A204.1 (cell line): ENCODE data around the gene SUPT6H.

Experiments
- FAIRE-seq: peaks from 2 replicates; lab custom pipeline; 2012; peaks lifted over from hg19 to GRCh38; lab: Jason Lieb, UNC

SUPT6H gene

GRCh38 chr17:28702026-28702751, 40.2 kb downstream of the SUPT6H start:
- no peak for FAIRE-seq

DNA sequence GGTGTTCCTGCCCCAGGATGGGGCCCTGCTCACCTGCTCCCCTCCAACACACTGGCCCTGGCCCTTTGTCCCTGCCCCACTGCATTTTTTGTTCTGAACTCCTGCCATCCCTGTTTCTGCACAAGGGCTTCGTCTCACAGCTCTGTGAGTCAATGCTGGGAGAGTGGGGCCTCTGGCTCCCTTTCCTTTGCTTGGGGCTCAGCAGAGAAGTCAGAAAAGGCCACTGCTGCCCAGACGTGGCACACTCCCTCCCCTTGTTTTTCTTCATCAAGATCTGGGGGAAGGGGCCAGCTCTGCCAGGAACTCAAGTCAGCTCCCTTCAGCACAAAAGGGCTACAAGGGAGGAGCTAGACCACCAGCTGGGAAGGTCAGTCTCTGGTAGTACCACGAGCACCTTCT, 40.7 kb downstream of the SUPT6H start:
- no peak for FAIRE-seq

DNA sequence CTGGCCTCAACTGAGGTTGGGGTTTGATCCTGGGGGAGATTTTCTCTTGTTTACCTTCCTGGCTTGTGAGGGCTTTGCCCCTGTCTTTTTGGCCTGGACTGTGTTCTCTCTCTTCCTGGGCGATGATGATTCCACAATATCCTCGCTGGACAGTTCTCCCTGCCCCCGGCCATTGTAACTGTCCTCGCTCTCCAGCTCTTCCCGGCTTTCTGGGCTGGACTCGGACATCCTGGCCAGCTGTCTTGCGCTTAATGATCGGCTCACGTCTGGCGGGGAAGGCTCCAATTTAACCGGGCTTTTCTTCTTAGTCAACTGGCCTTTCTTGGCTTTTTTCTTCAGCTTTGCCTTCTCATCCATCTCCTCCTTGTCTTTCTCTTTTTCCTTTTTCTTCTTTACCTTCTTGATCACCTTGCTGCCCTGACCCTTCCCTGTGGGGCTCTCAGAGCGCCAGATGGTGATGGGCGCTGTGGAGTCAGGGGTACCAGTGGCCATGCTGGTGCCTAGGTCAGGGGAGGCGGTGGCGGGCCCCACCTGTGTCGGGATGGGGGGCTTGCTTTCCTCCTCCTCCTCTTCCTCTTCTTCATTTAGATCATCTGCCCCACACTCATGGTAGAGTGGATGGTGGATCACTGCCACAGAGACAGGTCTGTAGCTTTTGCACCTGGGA, 41.7 kb downstream of the SUPT6H start:
- no peak for FAIRE-seq

- FAIRE-seq, result no peak
Measured at GRCh38 chr17:28704219-28704858, 42.3 kb downstream of the SUPT6H start.

- FAIRE-seq, result no peak
Measured at GRCh38 chr17:28705074-28705659, 43.2 kb downstream of the SUPT6H start.

GRCh38 chr17:28705728-28706334, 43.8 kb downstream of the SUPT6H start:
- FAIRE-seq, result no peak

GRCh38 chr17:28706471-28707338, 44.7 kb downstream of the SUPT6H start:
- FAIRE-seq, result no peak

- no peak for FAIRE-seq
Measured at GRCh38 chr17:28707339-28707720, 45.3 kb downstream of the SUPT6H start.

DNA sequence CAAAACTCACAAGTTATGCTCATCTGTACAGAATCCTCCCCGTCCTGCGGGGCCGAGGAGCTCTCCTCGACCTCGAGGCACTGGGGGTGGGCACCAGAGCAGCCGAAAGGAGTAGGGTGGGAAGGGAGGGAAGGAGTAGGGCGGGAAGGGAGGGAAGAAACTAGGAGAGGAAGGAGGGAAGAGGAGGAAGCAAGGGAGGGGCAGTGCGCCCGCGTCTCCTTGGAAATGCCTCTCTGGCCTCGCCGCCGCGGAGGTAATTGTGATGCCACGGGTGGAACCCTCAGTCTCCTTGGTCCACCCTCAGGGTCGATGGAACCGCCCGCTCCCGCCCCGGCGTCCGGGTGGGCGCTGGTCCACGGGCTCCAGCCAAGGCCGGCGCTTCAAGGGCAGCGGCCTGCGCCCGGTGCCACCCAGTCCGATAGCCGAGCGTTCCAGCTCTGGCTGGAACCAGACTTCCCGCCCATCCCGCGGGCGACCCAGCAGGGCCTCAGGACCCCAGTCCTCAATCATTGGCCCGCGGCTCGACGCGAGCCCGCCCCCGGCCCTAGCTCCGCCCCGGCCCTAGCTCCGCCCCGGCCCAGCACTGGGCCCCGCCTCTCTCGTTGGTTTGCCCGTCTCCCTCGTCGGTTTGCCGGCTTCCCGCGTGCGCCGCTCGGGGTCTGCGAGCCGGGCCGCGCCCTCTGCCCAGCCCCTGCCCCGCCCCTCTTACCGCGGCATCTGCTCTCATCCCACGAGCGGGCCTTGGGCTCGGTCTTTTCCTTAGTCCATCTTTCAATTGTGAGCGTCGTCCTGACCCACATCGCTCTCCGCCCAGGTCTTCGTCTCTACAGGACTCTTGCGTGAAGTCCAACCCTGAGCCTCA, 49.1 kb downstream of the SUPT6H start:
- FAIRE-seq, result no peak

DNA sequence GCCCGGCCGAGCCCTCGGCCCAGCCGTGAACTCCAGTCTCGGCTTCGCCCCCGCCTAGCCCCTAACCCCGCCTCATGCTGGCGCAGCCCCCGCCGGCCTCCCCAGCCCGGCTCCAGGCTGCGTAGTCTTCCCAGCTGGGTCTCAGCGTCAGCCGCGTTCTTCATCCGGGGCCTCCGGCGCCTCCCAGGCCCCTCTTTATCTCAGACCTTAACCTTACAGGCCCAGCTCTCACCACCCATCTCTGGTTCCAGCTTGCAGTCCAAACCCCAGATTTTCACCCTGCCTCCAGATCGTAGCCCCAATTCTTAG, 49.7 kb downstream of the SUPT6H start, which contains the start of gene PROCA1:
PROCA1 (minus strand) TSS at position 166 of the 309 bp plus-strand sequence. CDS start 228 bp downstream, outside the sequence.
- no peak for FAIRE-seq

- FAIRE-seq, result no peak
Measured at GRCh38 chr17:28712032-28712704, 50.2 kb downstream of the SUPT6H start.

DNA sequence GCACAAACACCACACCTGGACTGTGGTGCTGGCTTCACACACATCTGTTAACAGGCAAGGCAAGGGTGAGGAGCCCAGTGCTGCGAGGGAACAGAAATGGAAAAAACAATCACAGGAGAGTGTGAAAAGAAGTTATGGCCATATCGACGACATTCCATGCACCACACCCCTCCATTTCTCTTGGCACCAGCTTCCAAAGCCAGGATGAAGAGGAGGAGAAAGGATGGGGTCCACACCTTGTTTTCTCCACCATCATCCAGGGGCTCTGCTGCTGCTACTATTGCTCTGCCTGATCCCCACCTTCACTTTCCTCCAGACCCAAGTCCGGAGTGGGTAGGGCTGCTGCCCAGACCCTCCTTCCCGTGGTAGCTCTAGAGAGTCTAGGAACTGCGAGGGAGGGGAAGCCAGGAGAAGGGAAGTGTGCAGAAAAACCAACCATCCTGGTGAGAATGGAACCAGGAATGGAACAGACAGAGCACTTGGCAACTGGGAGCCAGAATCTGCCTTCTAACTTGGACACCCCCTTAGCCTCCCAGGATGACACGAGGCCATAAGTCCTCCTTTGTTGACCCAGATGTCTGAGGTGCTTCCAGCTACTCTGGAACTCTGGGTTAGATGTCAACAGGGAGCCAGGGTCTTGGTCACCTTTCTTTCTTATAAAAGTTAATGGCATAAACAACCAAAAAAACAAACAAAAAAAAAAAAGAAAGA, 50.9 kb downstream of the SUPT6H start:
- no peak for FAIRE-seq

DNA sequence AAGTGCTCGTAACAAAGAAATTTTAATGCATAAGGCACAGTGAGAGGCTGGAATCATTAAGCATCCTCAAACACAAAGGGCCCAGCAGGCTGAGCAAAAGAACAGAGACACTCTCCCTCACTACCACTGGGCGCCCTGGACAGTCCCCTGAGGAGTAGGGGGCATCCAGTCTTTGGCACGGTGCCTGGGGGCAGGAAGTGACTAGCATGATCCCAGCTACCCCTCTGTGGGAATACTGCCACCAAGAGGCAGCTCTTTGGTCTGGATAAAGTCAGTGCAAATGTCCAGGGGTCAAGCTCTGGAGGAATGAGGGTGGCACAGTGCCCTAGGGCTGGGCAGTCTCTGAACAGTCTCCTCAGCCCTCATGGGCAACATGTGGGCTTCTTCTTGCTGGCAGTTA, 52.3 kb downstream of the SUPT6H start:
- FAIRE-seq, result no peak

DNA sequence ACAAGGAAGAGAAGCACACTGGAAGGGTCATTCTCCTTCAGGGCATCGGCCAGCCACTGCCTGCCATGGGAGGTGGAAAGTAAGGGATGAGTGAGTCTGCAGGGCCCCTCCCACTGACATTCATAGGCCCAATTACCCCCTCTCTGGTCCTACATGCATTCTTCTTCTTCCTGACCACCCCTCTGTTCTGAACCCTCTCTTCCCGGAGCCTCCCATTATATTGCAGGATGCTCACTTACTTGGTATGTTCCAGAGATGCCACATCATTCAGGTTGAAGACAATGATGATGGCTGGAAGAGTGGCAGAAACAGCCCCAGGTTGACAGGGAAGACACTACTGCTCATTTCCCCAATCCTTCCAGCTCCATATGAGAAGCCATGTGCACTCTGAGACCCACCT, 53.2 kb downstream of the SUPT6H start:
- FAIRE-seq, result no peak

- FAIRE-seq, result no peak
Measured at GRCh38 chr17:28716740-28717577, 55.0 kb downstream of the SUPT6H start.

GRCh38 chr17:28717578-28718332, 55.8 kb downstream of the SUPT6H start, which contains the start of gene RAB34:
Gene RAB34 (minus strand): TSS chr17:28717868. CDS start chr17:28717266, 602 bp downstream.
- FAIRE-seq, result no peak

DNA sequence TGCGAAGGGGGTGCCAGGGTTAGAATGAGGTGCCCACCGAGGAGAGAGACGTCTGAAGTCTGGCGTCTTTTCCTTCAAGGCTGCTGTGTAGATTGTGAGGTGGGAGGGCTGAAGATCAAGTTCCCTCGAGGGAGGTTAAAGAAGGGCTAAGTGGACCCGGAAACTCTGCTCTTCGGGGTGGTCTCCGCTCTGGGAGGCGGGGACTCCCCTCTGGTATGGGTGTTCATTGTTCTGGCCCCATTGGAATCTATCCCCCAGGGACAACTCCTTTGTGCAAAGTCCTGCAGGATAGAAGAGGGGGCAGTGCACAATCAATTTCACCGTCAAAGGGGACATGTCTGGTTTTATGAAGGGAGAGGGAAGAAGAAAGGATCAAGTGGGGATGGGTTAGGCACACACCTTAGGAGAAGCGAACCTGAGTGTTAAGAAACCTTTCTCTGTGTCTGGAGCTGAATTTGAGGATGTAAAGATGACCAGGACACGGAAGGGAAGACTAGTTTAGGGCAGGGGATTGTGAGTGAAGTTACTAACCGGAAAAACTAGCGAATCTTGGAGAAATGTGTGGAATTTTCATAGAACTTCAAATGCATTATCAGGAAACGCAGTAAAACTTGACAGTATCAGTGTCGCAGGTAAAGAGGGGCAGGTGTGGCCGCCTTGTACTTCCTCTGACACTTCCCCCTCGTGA, 56.5 kb downstream of the SUPT6H start:
- FAIRE-seq, result no peak
